PFSK-1 (cell line): ENCODE data around the gene CDH2.

ENCODE experiments used
- FOXP2 ChIP-seq: optimal IDR thresholded peaks from 2 replicates; pipeline ENCODE3; 2011; ENCODE audit warnings: borderline replicate concordance, control low read depth, inconsistent platforms; ENCODE audit not compliant: insufficient read depth; ENCODE audit errors: extremely low read length, extremely low read depth
- POLR2AphosphoS5 ChIP-seq: IDR thresholded peaks from 2 replicates; pipeline ENCODE4 v1.6.1; 2012; ENCODE audit warnings: low read depth, mild to moderate bottlenecking, control low read depth, low read length, moderate library complexity
- REST ChIP-seq, 2 experiments: IDR thresholded peaks; 2 replicates each; pipeline versions ENCODE4 v1.6.1 to v1.8.0; 2011 to 2012; ENCODE audit warnings: low read depth in 2 of 2, low read length in 2 of 2, control low read depth in 1 of 2, inconsistent platforms in 1 of 2, mild to moderate bottlenecking in 1 of 2, moderate library complexity in 1 of 2; ENCODE audit not compliant: insufficient read depth in 1 of 2
- SIN3A ChIP-seq: IDR thresholded peaks from 2 replicates; pipeline ENCODE4 v1.6.1; 2012; ENCODE audit warnings: mild to moderate bottlenecking, low read length, moderate library complexity, borderline replicate concordance; ENCODE audit not compliant: insufficient read depth
- TAF1 ChIP-seq: IDR thresholded peaks from 2 replicates; pipeline ENCODE4 v1.6.1; 2012; ENCODE audit warnings: low read length, control low read depth, borderline replicate concordance; ENCODE audit not compliant: insufficient read depth

CDH2 gene

DNA sequence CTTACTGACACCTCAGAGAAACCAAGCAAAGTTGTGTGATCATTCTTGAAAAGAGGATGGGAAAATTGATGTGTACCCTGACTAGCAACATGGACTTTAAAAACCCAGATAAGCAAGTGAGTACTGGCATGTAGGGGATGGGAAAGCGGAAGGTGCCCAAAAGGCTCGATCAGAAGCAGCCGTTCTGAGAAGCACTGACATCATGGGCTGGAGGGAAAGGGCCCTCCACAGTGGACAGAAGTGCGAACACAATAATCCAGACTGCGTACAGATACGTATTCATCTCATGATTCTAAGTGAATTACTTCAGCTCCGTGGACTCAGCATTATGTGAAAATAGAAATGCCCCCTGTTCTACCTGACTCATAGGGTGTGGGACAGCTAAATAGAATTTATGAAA, 42.2 kb downstream of the CDH2 start:
- no peak for TF ChIP-seq FOXP2
- no peak for TF ChIP-seq SIN3A
- TF ChIP-seq REST (IDR thresholded peaks at IDR 0.05; ENCODE audit: insufficient read depth in 1 of 2, low read depth in 2 of 2, low read length in 2 of 2), result no peak
- no peak for TF ChIP-seq TAF1
- no peak for TF ChIP-seq POLR2AphosphoS5

DNA sequence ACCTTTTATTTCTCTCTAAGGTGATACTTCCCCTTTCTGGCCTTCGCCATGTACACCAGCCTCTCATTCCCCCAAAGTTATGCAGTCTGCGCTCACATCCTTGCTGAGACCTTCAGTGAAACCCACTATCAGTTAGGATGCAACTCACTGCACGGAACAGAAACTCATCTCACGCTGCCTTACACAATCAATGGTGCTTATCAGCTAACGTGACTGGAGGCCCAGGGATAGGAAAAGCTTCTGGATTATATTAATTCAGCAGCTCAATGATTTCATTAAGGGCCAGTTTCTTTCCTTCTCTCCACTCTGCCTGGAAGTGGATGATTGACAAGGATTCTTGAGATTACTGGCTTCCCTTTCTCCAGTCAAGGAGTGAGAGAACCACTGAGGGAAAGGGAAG, 44.8 kb downstream of the CDH2 start:
- no peak for TF ChIP-seq POLR2AphosphoS5

- TF ChIP-seq REST (IDR thresholded peaks at IDR 0.05; ENCODE audit: insufficient read depth in 1 of 2, low read depth in 2 of 2, low read length in 2 of 2), result no peak
- no peak for TF ChIP-seq TAF1
These were observed 48.3 kb downstream of the CDH2 start for GRCh38 chr18:28128659-28128980.

GRCh38 chr18:28127763-28128658, 48.9 kb downstream of the CDH2 start:
- TF ChIP-seq TAF1, result no peak
- TF ChIP-seq SIN3A, result no peak
- TF ChIP-seq POLR2AphosphoS5, result no peak
- TF ChIP-seq REST (IDR thresholded peaks at IDR 0.05; ENCODE audit: insufficient read depth in 1 of 2, low read depth in 2 of 2, low read length in 2 of 2), result no peak

- no peak for TF ChIP-seq POLR2AphosphoS5
- no peak for TF ChIP-seq REST (IDR thresholded peaks at IDR 0.05; ENCODE audit: insufficient read depth in 1 of 2, low read depth in 2 of 2, low read length in 2 of 2)
- no peak for TF ChIP-seq TAF1
- TF ChIP-seq FOXP2, result no peak
- no peak for TF ChIP-seq SIN3A
These were observed 49.7 kb downstream of the CDH2 start for GRCh38 chr18:28127228-28127627.
